Iris pigment epithelial cell (primary cell): ENCODE data around the gene ZNF438.
A peak's percentile ranks its signal among the peaks of the same experiment; 100 is the strongest.
"Not testable (repeated sequence)": the region's sequence is repeated elsewhere in the genome, so short reads cannot be mapped to it uniquely, and the experiment has no call there.

Source experiments
- DNase-seq: peaks from one replicate; pipeline ENCODE4 v3.0.0-alpha.2; 2011; ENCODE audit warnings: low read depth

ZNF438 gene

GRCh38 chr10:31051703-31052102, 20.0 kb upstream of the ZNF438 start:
- peak; percentile 79 for DNase-seq

GRCh38 chr10:31042670-31043069, 11.0 kb upstream of the ZNF438 start:
- DNase-seq: no peak

- peak; percentile 57 for DNase-seq
Observed at GRCh38 chr10:31041011-31041410, 9.3 kb upstream of the ZNF438 start.

GRCh38 chr10:31039006-31039405, 7.3 kb upstream of the ZNF438 start:
- DNase-seq: not testable (repeated sequence)

- DNase-seq: no peak
Observed at GRCh38 chr10:31037749-31038148, 6.1 kb upstream of the ZNF438 start.

GRCh38 chr10:31036209-31036608, 4.5 kb upstream of the ZNF438 start:
- DNase-seq: peak; percentile 26

GRCh38 chr10:31035266-31035798, 3.7 kb upstream of the ZNF438 start:
- DNase-seq: no peak

- DNase-seq: peak; percentile 99
Observed at GRCh38 chr10:31034098-31034909, 2.6 kb upstream of the ZNF438 start.

- no peak for DNase-seq
Observed at GRCh38 chr10:31033147-31033546, 1.5 kb upstream of the ZNF438 start.

- peak; percentile 96 for DNase-seq
Observed at GRCh38 chr10:31032258-31033132, 830 bp upstream of the ZNF438 start.

- DNase-seq: no peak
Observed at GRCh38 chr10:31031205-31031557, 484 bp downstream of the ZNF438 start.

- no peak for DNase-seq
Observed at GRCh38 chr10:31030800-31031199, 865 bp downstream of the ZNF438 start.

GRCh38 chr10:31030260-31030659, 1.4 kb downstream of the ZNF438 start:
- peak; percentile 62 for DNase-seq

GRCh38 chr10:31028081-31028480, 3.6 kb downstream of the ZNF438 start:
- peak; percentile 20 for DNase-seq

GRCh38 chr10:31026279-31026678, 5.4 kb downstream of the ZNF438 start:
- not testable (repeated sequence) for DNase-seq

- no peak for DNase-seq
Observed at GRCh38 chr10:31025142-31025541, 6.5 kb downstream of the ZNF438 start.

- no peak for DNase-seq
Observed at GRCh38 chr10:31023558-31023957, 8.1 kb downstream of the ZNF438 start.

GRCh38 chr10:31020209-31020608, 11.5 kb downstream of the ZNF438 start:
- DNase-seq: no peak

GRCh38 chr10:31018962-31019361, 12.7 kb downstream of the ZNF438 start:
- DNase-seq: no peak

GRCh38 chr10:31018356-31018750, 13.3 kb downstream of the ZNF438 start:
- no peak for DNase-seq

- DNase-seq: no peak
Observed at GRCh38 chr10:31017534-31018355, 13.9 kb downstream of the ZNF438 start.
